ENCODE data around the gene TNFRSF1B. TPM values are rescaled to one million over a fixed set of nuclear protein-coding genes. Genes with fewer than 3 reads are reported as not detected.
A peak's percentile ranks its signal among the peaks of the same experiment; 100 is the strongest.

TNFRSF1B gene
- total RNA-seq, 4 donors from 2014 or later: 2.1 to 17.5 (median 10.3) TPM

DNA sequence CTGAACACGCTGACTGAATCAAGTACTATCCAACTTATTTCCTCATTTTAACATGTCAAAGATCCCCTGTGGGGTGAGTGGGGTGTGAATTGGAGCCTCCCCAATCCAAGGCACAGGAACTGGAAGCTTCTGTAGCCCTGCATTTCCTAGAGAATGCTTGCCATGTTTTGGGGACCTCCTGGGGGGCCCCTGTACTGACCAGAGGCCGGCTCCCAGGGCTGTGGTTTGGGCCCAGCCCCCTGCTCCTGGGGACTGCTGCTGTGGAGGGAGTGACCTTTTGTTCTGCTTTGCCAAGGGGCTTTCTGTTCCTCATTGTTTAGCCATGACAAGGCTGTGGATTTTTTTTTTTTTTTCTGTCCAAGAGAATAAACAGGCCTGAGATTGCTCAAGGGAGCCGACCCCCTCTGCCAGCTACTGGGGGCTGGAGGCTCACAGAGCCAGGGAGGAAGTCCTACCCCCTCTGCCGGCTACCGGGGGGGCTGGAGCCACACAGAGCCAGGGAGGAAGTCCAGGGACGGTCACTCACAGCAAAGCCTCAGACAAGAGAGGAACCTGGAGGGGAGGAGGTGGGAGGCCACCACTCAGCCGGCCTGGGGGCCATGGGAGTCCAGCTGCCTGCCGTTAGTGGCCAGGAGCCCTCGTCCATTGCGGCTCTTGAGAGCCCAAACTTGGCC, 17.4 kb downstream of the TNFRSF1B start:
- peak in 2 of 4 donors; percentile 24 to 43 for TF ChIP-seq POLR2A (IDR thresholded peaks at IDR 0.05)
- TF ChIP-seq, protein P1, sequence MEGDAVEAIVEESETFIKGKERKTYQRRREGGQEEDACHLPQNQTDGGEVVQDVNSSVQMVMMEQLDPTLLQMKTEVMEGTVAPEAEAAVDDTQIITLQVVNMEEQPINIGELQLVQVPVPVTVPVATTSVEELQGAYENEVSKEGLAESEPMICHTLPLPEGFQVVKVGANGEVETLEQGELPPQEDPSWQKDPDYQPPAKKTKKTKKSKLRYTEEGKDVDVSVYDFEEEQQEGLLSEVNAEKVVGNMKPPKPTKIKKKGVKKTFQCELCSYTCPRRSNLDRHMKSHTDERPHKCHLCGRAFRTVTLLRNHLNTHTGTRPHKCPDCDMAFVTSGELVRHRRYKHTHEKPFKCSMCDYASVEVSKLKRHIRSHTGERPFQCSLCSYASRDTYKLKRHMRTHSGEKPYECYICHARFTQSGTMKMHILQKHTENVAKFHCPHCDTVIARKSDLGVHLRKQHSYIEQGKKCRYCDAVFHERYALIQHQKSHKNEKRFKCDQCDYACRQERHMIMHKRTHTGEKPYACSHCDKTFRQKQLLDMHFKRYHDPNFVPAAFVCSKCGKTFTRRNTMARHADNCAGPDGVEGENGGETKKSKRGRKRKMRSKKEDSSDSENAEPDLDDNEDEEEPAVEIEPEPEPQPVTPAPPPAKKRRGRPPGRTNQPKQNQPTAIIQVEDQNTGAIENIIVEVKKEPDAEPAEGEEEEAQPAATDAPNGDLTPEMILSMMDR (IDR thresholded peaks at IDR 0.05): peak in 2 of 6 experiments; percentile 8 to 26
- peaks cover 15 to 100% (median 63%) of the 10 kb centered on the region in 3 donors for H3K4me1 ChIP-seq
- H3K36me3 ChIP-seq: no peaks in the 10 kb centered on the region
- H3K27me3 ChIP-seq: peaks cover 0 to 54% (median 0%) of the 10 kb centered on the region in 4 donors
- H3K27ac ChIP-seq: peak overlapping the region; percentile 76 to 89 (median 84)
- WGBS, 2 donors: 19 to 40% methylated on average over 2 to 5 of the region's 10 CpGs
- no peaks in the 10 kb centered on the region for H3K9me3 ChIP-seq
- H3K4me3 ChIP-seq: peak overlapping the region in 2 of 4 donors; percentile 18 to 42
- DNase-seq: no peak
- intact Hi-C loops (cut with DNase I): no loop called here

DNA sequence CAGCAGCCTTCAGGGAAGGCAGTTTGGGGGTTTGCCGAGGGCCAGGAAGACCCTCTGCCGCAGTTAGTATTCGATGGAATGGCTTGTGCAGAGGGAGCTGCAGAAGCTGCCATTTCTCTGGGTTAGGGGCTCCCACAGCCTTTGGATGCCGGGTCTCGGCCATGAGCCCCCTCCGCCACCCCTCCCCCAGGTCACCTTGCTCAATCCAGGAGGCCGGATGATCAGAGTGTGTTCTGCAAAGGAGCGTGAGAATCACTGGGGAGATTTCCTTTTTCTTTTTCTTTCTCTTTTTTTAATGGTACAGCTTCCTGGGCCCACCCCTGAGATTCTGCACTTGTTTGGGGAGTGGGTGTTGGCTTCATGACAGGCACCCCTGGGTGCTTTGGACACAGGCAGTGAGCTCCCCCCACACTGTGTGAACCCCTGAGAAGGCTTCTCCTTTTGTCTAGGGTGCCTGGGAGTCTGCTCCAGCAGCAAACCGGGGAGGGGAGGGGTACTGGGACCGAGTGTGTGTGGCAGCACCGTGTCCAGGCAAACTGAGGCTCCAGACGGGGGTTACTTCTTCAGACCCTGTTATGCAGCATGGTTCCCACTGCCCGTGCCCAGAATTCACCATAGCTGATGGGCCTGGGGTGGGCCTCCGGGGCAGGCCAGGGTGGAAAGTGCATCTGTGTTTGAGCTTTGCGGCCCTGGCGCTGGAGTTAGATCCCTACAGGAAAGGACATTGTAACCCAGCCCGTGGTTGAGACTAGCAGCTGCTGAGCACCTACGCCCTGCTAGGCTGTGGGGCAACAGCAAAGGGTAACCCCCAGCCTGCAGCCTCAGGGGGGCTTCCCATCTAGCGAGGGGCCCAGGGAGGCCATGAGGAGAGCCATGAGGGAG, 18.5 kb downstream of the TNFRSF1B start:
- H3K4me1 ChIP-seq: peaks cover 15 to 91% (median 56%) of the 10 kb centered on the region in 3 donors
- peak overlapping the region in 2 of 4 donors; percentile 18 to 42 for H3K4me3 ChIP-seq
- intact Hi-C loops (cut with DNase I): no loop called here

DNA sequence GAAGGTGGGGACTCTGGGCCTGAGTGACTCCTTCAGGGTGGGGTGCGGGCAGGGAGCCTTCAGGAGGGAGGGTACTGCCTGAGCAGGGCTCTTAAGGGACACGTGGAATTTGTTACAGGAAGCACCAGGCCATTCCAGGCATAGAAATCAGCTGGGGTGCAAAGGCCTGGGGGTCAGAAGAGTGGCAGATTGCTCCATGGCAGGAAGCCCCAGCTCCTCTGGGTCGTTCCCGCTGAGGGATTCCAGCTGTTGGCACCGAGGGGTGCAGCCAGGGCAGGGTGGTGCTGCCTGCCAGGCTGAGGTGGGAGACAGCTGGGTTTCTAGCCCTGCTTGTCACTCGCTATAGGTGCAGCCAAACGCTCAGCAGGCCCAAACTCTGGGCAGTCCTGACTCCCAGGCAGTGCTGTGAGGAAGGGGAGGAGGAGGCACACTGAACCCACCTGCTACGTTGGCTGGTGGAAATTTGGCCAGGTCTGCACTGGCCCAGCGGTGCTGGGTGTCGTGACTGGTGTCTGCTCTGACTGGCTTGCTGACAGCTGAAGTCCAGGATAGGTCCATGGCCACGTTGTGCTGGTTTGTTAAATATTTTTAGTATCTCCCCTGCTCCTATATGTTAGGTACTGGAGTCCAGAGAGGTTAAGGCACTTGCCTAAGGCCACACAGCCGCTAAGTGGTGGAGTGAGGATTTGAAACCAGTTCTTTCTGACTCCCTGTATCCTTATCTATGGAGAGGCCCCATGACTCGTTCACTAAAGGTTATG, 19.3 kb downstream of the TNFRSF1B start:
- DNase-seq: no peak
- WGBS, 2 donors: 55 to 61% methylated on average over 7 to 10 of the region's 13 CpGs
- peaks cover 0 to 8% (median 0%) of the 10 kb centered on the region in 3 donors for H3K36me3 ChIP-seq
- H3K27ac ChIP-seq: peak overlapping the region in 3 of 4 donors; percentile 78 to 89 (median 89)
- intact Hi-C loops (cut with DNase I): no loop called here
- H3K4me3 ChIP-seq: no peak overlapping the region
- peaks cover 0 to 50% (median 0%) of the 10 kb centered on the region in 4 donors for H3K27me3 ChIP-seq
- TF ChIP-seq, protein P1 (IDR thresholded peaks at IDR 0.05): no peak
- TF ChIP-seq POLR2A (IDR thresholded peaks at IDR 0.05): no peak
- peaks cover 15 to 83% (median 49%) of the 10 kb centered on the region in 3 donors for H3K4me1 ChIP-seq
- no peaks in the 10 kb centered on the region for H3K9me3 ChIP-seq

More for the DNA sequence above, 18.5 kb downstream of the TNFRSF1B start:
- peaks cover 0 to 43% (median 0%) of the 10 kb centered on the region in 4 donors for H3K27me3 ChIP-seq
- H3K9me3 ChIP-seq: no peaks in the 10 kb centered on the region
- no peak for DNase-seq
- TF ChIP-seq, protein P1 (IDR thresholded peaks at IDR 0.05): no peak
- TF ChIP-seq POLR2A (IDR thresholded peaks at IDR 0.05): no peak
- peaks cover 0 to 4% (median 0%) of the 10 kb centered on the region in 3 donors for H3K36me3 ChIP-seq
- peak overlapping the region; percentile 76 to 89 (median 84) for H3K27ac ChIP-seq
- WGBS, 2 donors: 66 to 85% methylated on average over 5 to 8 of the region's 19 CpGs

DNA sequence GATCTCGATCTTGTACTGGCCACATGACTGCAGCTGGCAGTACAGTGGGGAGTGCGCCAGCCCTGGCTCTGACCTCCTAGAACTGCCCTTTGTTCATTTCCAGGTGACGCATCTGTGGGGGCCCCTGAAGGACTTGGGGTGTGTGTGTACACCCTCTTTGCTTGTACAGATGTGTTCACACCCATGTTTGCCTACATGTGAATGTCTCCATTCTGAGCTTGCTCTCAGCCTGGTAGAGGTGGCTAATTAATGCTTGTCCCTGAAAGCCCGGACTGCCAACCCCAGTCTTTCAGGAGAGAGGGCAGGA, 19.8 kb downstream of the TNFRSF1B start:
- Histone ChIP-seq H3K9me3 (no peaks in the 10 kb centered on the region), H3K36me3 (peaks cover 0 to 12% (median 1%) of the 10 kb centered on the region in 3 donors), H3K4me3 (no peak overlapping the region), H3K27ac (peak overlapping the region in 1 of 4 donors; percentile 89), H3K4me1 (peaks cover 15 to 78% (median 45%) of the 10 kb centered on the region in 3 donors), H3K27me3 (peaks cover 0 to 55% (median 0%) of the 10 kb centered on the region in 4 donors)
- intact Hi-C loops (cut with DNase I): no loop called here
- TF ChIP-seq, protein P1 (IDR thresholded peaks at IDR 0.05): no peak
- TF ChIP-seq POLR2A (IDR thresholded peaks at IDR 0.05): no peak
- WGBS, 2 donors: 80 to 86% methylated on average over 1 to 2 of the region's 4 CpGs
- no peak for DNase-seq
